A375 (cell line): ENCODE data around the gene PRKCE. TPM values are rescaled to one million over a fixed set of nuclear protein-coding genes. Genes with fewer than 3 reads are reported as not detected.

Source experiments
- total RNA-seq: library from RNA; depleted of rRNA; stranded (reverse); fragments of >200 nt; shearing (Covaris generic); gene quantifications from 2 replicates; pipeline ENCODE4 v1.2.3, GENCODE V29; 2014; rRNA removed

The PRKCE gene
- total RNA-seq = 11.4 and 14.7 TPM in 2 replicates

GRCh38 chr2:45651415-45652089 lies at the start of gene PRKCE:
Gene PRKCE (plus strand): TSS chr2:45651675.

GRCh38 chr2:45611020-45611859 lies 40.2 kb upstream of the PRKCE start, which contains the start of gene SRBD1:
Gene SRBD1 (minus strand): TSS chr2:45611267. CDS start chr2:45605441, 5,826 bp downstream.

Other genes starting within 250 kb of the PRKCE start
- gene SRBD1, start 40.4 kb upstream of the PRKCE start, total RNA-seq = 18.0 and 22.4 TPM in 2 replicates